Adrenal gland (tissue), 5 donors: ENCODE measurements around the gene TMEM201.

Source experiments
- POLR2A ChIP-seq, 2 donors: fragments of 450-650 bp; IDR thresholded peaks; one replicate each; pipeline ENCODE4 v1.6.1; 2017; ENCODE audit warnings: antibody characterized with exemption in 2 of 2, mild to moderate bottlenecking in 2 of 2, moderate library complexity in 1 of 2
- TF ChIP-seq, protein P1 (sequence below), 6 experiments: fragments of 450-650 bp in 4 of 6; fragments of 200-600 bp in 2 of 6; sonication (generic) in 1 of 6; IDR thresholded peaks; 1 replicate in 5 of 6; 2 replicates in 1 of 6; pipeline versions ENCODE4 v1.5.1 to v1.8.0; 2016 to 2021; ENCODE audit warnings: antibody characterized with exemption in 6 of 6, mild to moderate bottlenecking in 2 of 6, moderate library complexity in 1 of 6
- donor health status: DM: no; HTN: no; CAD: no.

- TF ChIP-seq, protein P1, sequence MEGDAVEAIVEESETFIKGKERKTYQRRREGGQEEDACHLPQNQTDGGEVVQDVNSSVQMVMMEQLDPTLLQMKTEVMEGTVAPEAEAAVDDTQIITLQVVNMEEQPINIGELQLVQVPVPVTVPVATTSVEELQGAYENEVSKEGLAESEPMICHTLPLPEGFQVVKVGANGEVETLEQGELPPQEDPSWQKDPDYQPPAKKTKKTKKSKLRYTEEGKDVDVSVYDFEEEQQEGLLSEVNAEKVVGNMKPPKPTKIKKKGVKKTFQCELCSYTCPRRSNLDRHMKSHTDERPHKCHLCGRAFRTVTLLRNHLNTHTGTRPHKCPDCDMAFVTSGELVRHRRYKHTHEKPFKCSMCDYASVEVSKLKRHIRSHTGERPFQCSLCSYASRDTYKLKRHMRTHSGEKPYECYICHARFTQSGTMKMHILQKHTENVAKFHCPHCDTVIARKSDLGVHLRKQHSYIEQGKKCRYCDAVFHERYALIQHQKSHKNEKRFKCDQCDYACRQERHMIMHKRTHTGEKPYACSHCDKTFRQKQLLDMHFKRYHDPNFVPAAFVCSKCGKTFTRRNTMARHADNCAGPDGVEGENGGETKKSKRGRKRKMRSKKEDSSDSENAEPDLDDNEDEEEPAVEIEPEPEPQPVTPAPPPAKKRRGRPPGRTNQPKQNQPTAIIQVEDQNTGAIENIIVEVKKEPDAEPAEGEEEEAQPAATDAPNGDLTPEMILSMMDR (IDR thresholded peaks at IDR 0.05), result no peak
- TF ChIP-seq POLR2A (IDR thresholded peaks at IDR 0.05), result no peak
Observed at GRCh38 chr1:9580942-9581341, 7.8 kb upstream of the TMEM201 start.
